HG02840 (cell line): ENCODE data around the gene ZIC4.

Experiments
- ATAC-seq: cut with Tn5 transposase; IDR thresholded peaks from one replicate; pipeline ENCODE4 v1.9.1; 2021; ENCODE audit warnings: mild to moderate bottlenecking, moderate library complexity, moderate number of reproducible peaks; ENCODE audit not compliant: unreplicated experiment, low FRiP score

Gene ZIC4

GRCh38 chr3:147377412-147378367 is 28.7 kb downstream of the ZIC4 start:
- no peak for ATAC-seq

GRCh38 chr3:147373301-147373700 is 33.0 kb downstream of the ZIC4 start:
- ATAC-seq, result no peak

- ATAC-seq, result no peak
Observed at GRCh38 chr3:147372525-147373027, 33.8 kb downstream of the ZIC4 start.

GRCh38 chr3:147371771-147372340 is 34.5 kb downstream of the ZIC4 start:
- ATAC-seq, result no peak

GRCh38 chr3:147371140-147371539 is 35.2 kb downstream of the ZIC4 start:
- no peak for ATAC-seq

- no peak for ATAC-seq
Observed at GRCh38 chr3:147370349-147370748, 36.0 kb downstream of the ZIC4 start.

GRCh38 chr3:147369661-147370123 is 36.7 kb downstream of the ZIC4 start:
- ATAC-seq, result no peak

- ATAC-seq, result no peak
Observed at GRCh38 chr3:147369231-147369630, 37.1 kb downstream of the ZIC4 start.

GRCh38 chr3:147368561-147369221 is 37.7 kb downstream of the ZIC4 start:
- no peak for ATAC-seq

GRCh38 chr3:147368151-147368550 is 38.2 kb downstream of the ZIC4 start:
- no peak for ATAC-seq

GRCh38 chr3:147367676-147368075 is 38.7 kb downstream of the ZIC4 start:
- ATAC-seq, result no peak

- ATAC-seq, result no peak
Observed at GRCh38 chr3:147365196-147366115, 40.9 kb downstream of the ZIC4 start.

GRCh38 chr3:147364771-147365170 is 41.6 kb downstream of the ZIC4 start:
- ATAC-seq, result no peak

GRCh38 chr3:147361454-147362420 is 44.6 kb downstream of the ZIC4 start:
- no peak for ATAC-seq

- ATAC-seq, result no peak
Observed at GRCh38 chr3:147360646-147361453, 45.5 kb downstream of the ZIC4 start.

GRCh38 chr3:147360051-147360439 is 46.3 kb downstream of the ZIC4 start:
- no peak for ATAC-seq

- no peak for ATAC-seq
Observed at GRCh38 chr3:147359177-147360050, 46.9 kb downstream of the ZIC4 start.
